ENCODE results near the gene PDE4DIP. TPM values are rescaled to one million over a fixed set of nuclear protein-coding genes. Genes with fewer than 3 reads are reported as not detected.
"Not testable (repeated sequence)": the region's sequence is repeated elsewhere in the genome, so short reads cannot be mapped to it uniquely, and the experiment has no call there.

PDE4DIP gene
- total and polyA plus RNA-seq, 4 donors, result 7.3 to 65.4 (median 24.6) TPM

DNA sequence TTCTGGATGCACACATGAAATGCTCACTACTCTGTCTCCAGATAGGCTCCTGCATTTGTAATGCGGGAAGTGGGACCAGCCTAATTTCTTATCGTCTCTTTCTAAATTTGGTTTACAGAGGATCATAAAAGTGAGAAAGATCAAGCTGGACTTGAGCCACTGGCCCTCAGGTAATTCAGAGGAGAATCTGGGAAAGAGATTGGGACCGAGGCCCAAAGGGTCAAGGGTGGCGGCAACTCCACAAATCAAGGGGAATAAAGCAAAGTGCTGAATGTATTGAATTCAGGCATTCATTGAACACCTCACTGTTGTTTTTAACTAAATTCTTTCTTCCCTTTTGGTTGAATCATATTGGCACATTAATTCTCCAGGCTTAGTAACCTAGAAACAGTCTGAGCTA lies 164.1 kb downstream of the PDE4DIP start:
- H3K36me3 ChIP-seq (ENCODE audit: control insufficient read depth in 4 of 4, insufficient read depth in 3 of 4, low read depth in 1 of 4, low read length in 3 of 4); H3K27ac ChIP-seq (ENCODE audit: low read depth in 1 of 2, low read length in 2 of 2); H3K4me3 ChIP-seq (ENCODE audit: low read depth in 1 of 3, low read length in 3 of 3); H3K4me1 ChIP-seq (ENCODE audit: control insufficient read depth in 4 of 4, insufficient read depth in 4 of 4, low read length in 3 of 4); H3K27me3 ChIP-seq (ENCODE audit: control insufficient read depth in 4 of 4, insufficient read depth in 4 of 4, low read length in 3 of 4); H3K9me3 ChIP-seq (ENCODE audit: control insufficient read depth in 4 of 4, low read length in 3 of 4); DNase-seq (ENCODE audit: low spot score); H3K9ac ChIP-seq (ENCODE audit: low read depth in 1 of 2, low read length in 2 of 2): not testable (repeated sequence)
- no CpG with 5 or more reads among the region's 4 CpGs for WGBS

GRCh38 chr1:149008769-149009168 lies 164.5 kb downstream of the PDE4DIP start:
- not testable (repeated sequence) for H3K4me3 ChIP-seq (ENCODE audit: low read depth in 1 of 3, low read length in 3 of 3); H3K27me3 ChIP-seq (ENCODE audit: control insufficient read depth in 4 of 4, insufficient read depth in 4 of 4, low read length in 3 of 4); H3K9ac ChIP-seq (ENCODE audit: low read depth in 1 of 2, low read length in 2 of 2); H3K9me3 ChIP-seq (ENCODE audit: control insufficient read depth in 4 of 4, low read length in 3 of 4); H3K4me1 ChIP-seq (ENCODE audit: control insufficient read depth in 4 of 4, insufficient read depth in 4 of 4, low read length in 3 of 4); DNase-seq (ENCODE audit: low spot score); H3K27ac ChIP-seq (ENCODE audit: low read depth in 1 of 2, low read length in 2 of 2); H3K36me3 ChIP-seq (ENCODE audit: control insufficient read depth in 4 of 4, insufficient read depth in 3 of 4, low read depth in 1 of 4, low read length in 3 of 4)
- TF ChIP-seq HNF4A (conservative IDR thresholded peaks at IDR 0.05), result peak; percentile 17 to 18
- WGBS, result 49% methylated on average over 2 of the region's 2 CpGs

GRCh38 chr1:149009761-149010160 lies 165.5 kb downstream of the PDE4DIP start:
- not testable (repeated sequence) for H3K4me1 ChIP-seq (ENCODE audit: control insufficient read depth in 4 of 4, insufficient read depth in 4 of 4, low read length in 3 of 4); H3K9me3 ChIP-seq (ENCODE audit: control insufficient read depth in 4 of 4, low read length in 3 of 4); H3K4me3 ChIP-seq (ENCODE audit: low read depth in 1 of 3, low read length in 3 of 3); H3K9ac ChIP-seq (ENCODE audit: low read depth in 1 of 2, low read length in 2 of 2); H3K36me3 ChIP-seq (ENCODE audit: control insufficient read depth in 4 of 4, insufficient read depth in 3 of 4, low read depth in 1 of 4, low read length in 3 of 4); H3K27ac ChIP-seq (ENCODE audit: low read depth in 1 of 2, low read length in 2 of 2); H3K27me3 ChIP-seq (ENCODE audit: control insufficient read depth in 4 of 4, insufficient read depth in 4 of 4, low read length in 3 of 4); DNase-seq (ENCODE audit: low spot score)
- WGBS, result 96% methylated on average over 3 of the region's 3 CpGs

GRCh38 chr1:149012599-149012998 lies 168.4 kb downstream of the PDE4DIP start:
- H3K9ac ChIP-seq (ENCODE audit: low read depth in 1 of 2, low read length in 2 of 2); H3K4me3 ChIP-seq (ENCODE audit: low read depth in 1 of 3, low read length in 3 of 3); H3K36me3 ChIP-seq (ENCODE audit: control insufficient read depth in 4 of 4, insufficient read depth in 3 of 4, low read depth in 1 of 4, low read length in 3 of 4); H3K27me3 ChIP-seq (ENCODE audit: control insufficient read depth in 4 of 4, insufficient read depth in 4 of 4, low read length in 3 of 4); H3K27ac ChIP-seq (ENCODE audit: low read depth in 1 of 2, low read length in 2 of 2); DNase-seq (ENCODE audit: low spot score); H3K9me3 ChIP-seq (ENCODE audit: control insufficient read depth in 4 of 4, low read length in 3 of 4); H3K4me1 ChIP-seq (ENCODE audit: control insufficient read depth in 4 of 4, insufficient read depth in 4 of 4, low read length in 3 of 4): not testable (repeated sequence)
- WGBS, result 93% methylated on average over 1 of the region's 5 CpGs

- not testable (repeated sequence) for H3K4me1 ChIP-seq (ENCODE audit: control insufficient read depth in 4 of 4, insufficient read depth in 4 of 4, low read length in 3 of 4); DNase-seq (ENCODE audit: low spot score); H3K27me3 ChIP-seq (ENCODE audit: control insufficient read depth in 4 of 4, insufficient read depth in 4 of 4, low read length in 3 of 4); H3K27ac ChIP-seq (ENCODE audit: low read depth in 1 of 2, low read length in 2 of 2); H3K9ac ChIP-seq (ENCODE audit: low read depth in 1 of 2, low read length in 2 of 2); H3K9me3 ChIP-seq (ENCODE audit: control insufficient read depth in 4 of 4, low read length in 3 of 4); H3K36me3 ChIP-seq (ENCODE audit: control insufficient read depth in 4 of 4, insufficient read depth in 3 of 4, low read depth in 1 of 4, low read length in 3 of 4); H3K4me3 ChIP-seq (ENCODE audit: low read depth in 1 of 3, low read length in 3 of 3)
- WGBS, result 85% methylated on average over 4 of the region's 4 CpGs
These were observed 169.3 kb downstream of the PDE4DIP start for GRCh38 chr1:149013513-149013912.

DNA sequence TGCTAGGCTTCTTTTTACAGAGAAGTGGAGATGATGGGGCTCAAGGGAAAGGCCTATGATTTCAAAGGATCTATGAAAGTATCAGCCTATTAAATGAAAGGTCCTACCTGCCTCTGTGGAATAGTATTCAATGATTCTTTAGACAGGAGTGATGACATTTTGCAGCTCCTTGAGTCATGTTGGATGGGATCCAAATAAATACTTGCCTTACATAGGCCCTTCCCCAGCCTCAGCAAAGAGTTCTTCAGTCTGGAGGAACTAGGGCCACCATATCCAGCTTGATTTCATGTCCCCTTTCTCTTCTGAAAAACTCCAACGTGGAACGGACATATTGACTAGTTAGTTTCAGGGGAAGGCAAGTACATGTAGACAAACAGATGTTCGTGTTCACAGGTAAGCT lies 171.3 kb downstream of the PDE4DIP start:
- H3K36me3 ChIP-seq (ENCODE audit: control insufficient read depth in 4 of 4, insufficient read depth in 3 of 4, low read depth in 1 of 4, low read length in 3 of 4); H3K4me1 ChIP-seq (ENCODE audit: control insufficient read depth in 4 of 4, insufficient read depth in 4 of 4, low read length in 3 of 4); DNase-seq (ENCODE audit: low spot score); H3K9me3 ChIP-seq (ENCODE audit: control insufficient read depth in 4 of 4, low read length in 3 of 4); H3K4me3 ChIP-seq (ENCODE audit: low read depth in 1 of 3, low read length in 3 of 3); H3K9ac ChIP-seq (ENCODE audit: low read depth in 1 of 2, low read length in 2 of 2); H3K27ac ChIP-seq (ENCODE audit: low read depth in 1 of 2, low read length in 2 of 2); H3K27me3 ChIP-seq (ENCODE audit: control insufficient read depth in 4 of 4, insufficient read depth in 4 of 4, low read length in 3 of 4): not testable (repeated sequence)
- 87% methylated on average over 3 of the region's 3 CpGs for WGBS

- WGBS, result 96% methylated on average over 2 of the region's 2 CpGs
- not testable (repeated sequence) for DNase-seq (ENCODE audit: low spot score); H3K4me1 ChIP-seq (ENCODE audit: control insufficient read depth in 4 of 4, insufficient read depth in 4 of 4, low read length in 3 of 4); H3K9me3 ChIP-seq (ENCODE audit: control insufficient read depth in 4 of 4, low read length in 3 of 4); H3K27me3 ChIP-seq (ENCODE audit: control insufficient read depth in 4 of 4, insufficient read depth in 4 of 4, low read length in 3 of 4); H3K27ac ChIP-seq (ENCODE audit: low read depth in 1 of 2, low read length in 2 of 2); H3K9ac ChIP-seq (ENCODE audit: low read depth in 1 of 2, low read length in 2 of 2); H3K4me3 ChIP-seq (ENCODE audit: low read depth in 1 of 3, low read length in 3 of 3); H3K36me3 ChIP-seq (ENCODE audit: control insufficient read depth in 4 of 4, insufficient read depth in 3 of 4, low read depth in 1 of 4, low read length in 3 of 4)
These were observed 172.4 kb downstream of the PDE4DIP start for GRCh38 chr1:149016626-149017025.

DNA sequence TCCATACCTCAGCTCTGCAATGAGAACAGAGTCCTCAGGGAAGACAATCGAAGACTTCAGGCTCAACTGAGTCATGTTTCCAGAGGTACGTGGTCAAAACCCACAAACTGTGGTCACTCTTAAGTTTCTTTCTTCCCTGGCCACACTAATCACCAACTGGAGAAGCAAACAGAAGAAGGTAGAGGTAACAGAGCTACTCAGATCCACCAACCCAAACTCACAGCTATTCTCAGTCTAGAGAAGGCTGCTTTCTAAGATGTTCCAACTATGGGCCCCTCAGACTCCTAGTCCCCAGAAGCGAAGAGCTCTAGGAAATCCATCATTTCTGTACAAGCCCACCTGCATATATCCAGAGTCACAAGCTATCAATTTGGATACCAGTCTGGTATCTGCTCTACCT lies 174.3 kb downstream of the PDE4DIP start:
- H3K27me3 ChIP-seq (ENCODE audit: control insufficient read depth in 4 of 4, insufficient read depth in 4 of 4, low read length in 3 of 4); H3K36me3 ChIP-seq (ENCODE audit: control insufficient read depth in 4 of 4, insufficient read depth in 3 of 4, low read depth in 1 of 4, low read length in 3 of 4); H3K4me3 ChIP-seq (ENCODE audit: low read depth in 1 of 3, low read length in 3 of 3); H3K27ac ChIP-seq (ENCODE audit: low read depth in 1 of 2, low read length in 2 of 2); H3K9me3 ChIP-seq (ENCODE audit: control insufficient read depth in 4 of 4, low read length in 3 of 4); DNase-seq (ENCODE audit: low spot score); H3K4me1 ChIP-seq (ENCODE audit: control insufficient read depth in 4 of 4, insufficient read depth in 4 of 4, low read length in 3 of 4); H3K9ac ChIP-seq (ENCODE audit: low read depth in 1 of 2, low read length in 2 of 2): not testable (repeated sequence)
- 86% methylated on average over 2 of the region's 3 CpGs for WGBS

- not testable (repeated sequence) for H3K9me3 ChIP-seq (ENCODE audit: control insufficient read depth in 4 of 4, low read length in 3 of 4); H3K36me3 ChIP-seq (ENCODE audit: control insufficient read depth in 4 of 4, insufficient read depth in 3 of 4, low read depth in 1 of 4, low read length in 3 of 4); H3K4me1 ChIP-seq (ENCODE audit: control insufficient read depth in 4 of 4, insufficient read depth in 4 of 4, low read length in 3 of 4); H3K9ac ChIP-seq (ENCODE audit: low read depth in 1 of 2, low read length in 2 of 2); H3K27me3 ChIP-seq (ENCODE audit: control insufficient read depth in 4 of 4, insufficient read depth in 4 of 4, low read length in 3 of 4); H3K27ac ChIP-seq (ENCODE audit: low read depth in 1 of 2, low read length in 2 of 2); H3K4me3 ChIP-seq (ENCODE audit: low read depth in 1 of 3, low read length in 3 of 3); DNase-seq (ENCODE audit: low spot score)
- WGBS, result no CpG with 5 or more reads among the region's 3 CpGs
These were observed 180.1 kb downstream of the PDE4DIP start for GRCh38 chr1:149024327-149024726.

All from liver (tissue), 9 donors.